ENCODE data around the gene CCSER1.

DNA sequence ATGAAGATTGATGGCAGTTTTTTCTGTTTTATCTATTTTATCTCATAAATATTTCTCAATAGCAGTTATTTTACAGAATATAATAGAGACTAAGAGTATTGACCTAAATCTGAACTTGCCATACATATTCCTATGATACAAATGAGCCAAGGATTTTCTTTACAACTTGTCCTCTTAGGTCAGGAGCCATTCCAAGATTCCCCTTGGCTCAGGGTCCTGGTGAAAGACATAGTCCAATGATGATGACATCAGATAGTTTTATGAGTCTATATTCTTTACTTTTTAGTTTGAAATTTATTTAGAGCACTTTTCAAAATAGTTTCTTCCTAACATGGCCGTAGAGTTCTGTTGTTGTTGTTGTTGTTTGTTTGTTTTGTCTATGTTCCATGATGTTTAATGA is 1307.4 kb downstream of the CCSER1 start:
- TF ChIP-seq, protein P1, sequence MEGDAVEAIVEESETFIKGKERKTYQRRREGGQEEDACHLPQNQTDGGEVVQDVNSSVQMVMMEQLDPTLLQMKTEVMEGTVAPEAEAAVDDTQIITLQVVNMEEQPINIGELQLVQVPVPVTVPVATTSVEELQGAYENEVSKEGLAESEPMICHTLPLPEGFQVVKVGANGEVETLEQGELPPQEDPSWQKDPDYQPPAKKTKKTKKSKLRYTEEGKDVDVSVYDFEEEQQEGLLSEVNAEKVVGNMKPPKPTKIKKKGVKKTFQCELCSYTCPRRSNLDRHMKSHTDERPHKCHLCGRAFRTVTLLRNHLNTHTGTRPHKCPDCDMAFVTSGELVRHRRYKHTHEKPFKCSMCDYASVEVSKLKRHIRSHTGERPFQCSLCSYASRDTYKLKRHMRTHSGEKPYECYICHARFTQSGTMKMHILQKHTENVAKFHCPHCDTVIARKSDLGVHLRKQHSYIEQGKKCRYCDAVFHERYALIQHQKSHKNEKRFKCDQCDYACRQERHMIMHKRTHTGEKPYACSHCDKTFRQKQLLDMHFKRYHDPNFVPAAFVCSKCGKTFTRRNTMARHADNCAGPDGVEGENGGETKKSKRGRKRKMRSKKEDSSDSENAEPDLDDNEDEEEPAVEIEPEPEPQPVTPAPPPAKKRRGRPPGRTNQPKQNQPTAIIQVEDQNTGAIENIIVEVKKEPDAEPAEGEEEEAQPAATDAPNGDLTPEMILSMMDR (IDR thresholded peaks at IDR 0.05; ENCODE audit: low read depth, low read length, missing input control) = no peak
- TF ChIP-seq JUND (IDR thresholded peaks at IDR 0.05) = no peak
- TF ChIP-seq, protein P2, sequence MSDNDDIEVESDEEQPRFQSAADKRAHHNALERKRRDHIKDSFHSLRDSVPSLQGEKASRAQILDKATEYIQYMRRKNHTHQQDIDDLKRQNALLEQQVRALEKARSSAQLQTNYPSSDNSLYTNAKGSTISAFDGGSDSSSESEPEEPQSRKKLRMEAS (IDR thresholded peaks at IDR 0.05) = no peak

All from liver (tissue), 3 donors.